GM12801 (cell line): Measurements from ENCODE around the gene SPIC.

Source experiments
- CTCF ChIP-seq: IDR thresholded peaks from one replicate; pipeline ENCODE4 v1.5.1; 2011; ENCODE audit warnings: control low read depth; ENCODE audit not compliant: insufficient read length; ENCODE audit errors: extremely low read depth

SPIC gene

DNA sequence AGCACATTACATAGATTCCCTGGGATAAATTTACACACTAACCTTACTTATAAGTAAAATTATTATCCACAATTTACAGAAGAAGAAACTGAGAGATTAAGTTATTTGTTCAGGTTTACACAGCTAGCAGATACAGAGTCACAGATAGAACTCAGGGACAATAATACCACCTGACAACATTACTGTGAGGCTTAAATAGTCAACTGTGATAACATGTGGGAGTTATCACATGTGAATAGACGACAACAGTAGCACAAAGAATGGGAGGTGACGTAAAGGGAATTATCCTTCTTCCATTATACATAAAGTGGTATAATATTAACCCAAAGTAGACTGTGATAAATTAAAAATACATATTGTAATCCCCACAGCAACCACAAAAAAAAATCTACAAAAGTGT lies 6.2 kb upstream of the SPIC start:
- no peak for TF ChIP-seq CTCF

DNA sequence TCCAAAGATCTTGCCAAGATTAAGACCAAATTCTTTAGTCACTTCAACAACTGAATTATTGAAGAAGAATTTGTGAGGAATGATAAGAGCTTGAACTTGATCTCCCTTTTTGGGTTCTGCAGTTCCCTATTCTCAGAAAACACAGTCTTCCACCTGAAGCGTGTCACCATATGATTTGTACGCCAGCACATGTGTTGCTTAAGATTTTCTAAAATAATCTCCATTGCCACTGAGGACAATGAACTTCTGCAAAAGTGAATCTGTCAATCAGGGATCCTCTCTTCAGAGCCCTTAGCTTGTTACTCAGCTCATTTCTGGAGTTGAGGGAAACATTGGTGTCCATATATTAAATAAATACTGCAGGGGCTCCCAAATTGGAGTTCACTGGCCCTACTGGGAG lies 4.2 kb upstream of the SPIC start:
- no peak for TF ChIP-seq CTCF

GRCh38 chr12:101474248-101474647 lies 888 bp upstream of the SPIC start:
- TF ChIP-seq CTCF = no peak

GRCh38 chr12:101475751-101476305 lies 692 bp downstream of the SPIC start:
- no peak for TF ChIP-seq CTCF

DNA sequence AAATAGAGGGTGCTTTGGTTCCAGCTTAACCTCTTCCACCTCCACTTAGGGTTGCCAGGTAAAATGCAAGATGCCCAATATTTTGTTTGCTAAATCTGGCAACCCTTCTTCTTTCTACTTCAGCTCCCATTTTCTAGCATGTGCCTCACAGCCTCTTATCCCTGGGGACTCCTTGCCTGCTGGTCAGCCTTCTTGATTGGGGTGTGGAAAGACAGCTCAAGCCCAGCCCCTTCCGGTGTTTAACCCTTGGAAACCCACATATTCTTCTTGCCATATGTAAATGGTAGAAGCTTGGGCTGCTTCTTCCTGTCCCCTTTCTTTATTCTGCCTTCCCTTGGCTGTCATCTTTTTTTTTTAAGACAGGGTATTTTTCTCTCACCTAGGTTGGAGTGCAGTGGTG lies 5.7 kb downstream of the SPIC start:
- no peak for TF ChIP-seq CTCF

GRCh38 chr12:101485021-101485420 lies 9.9 kb downstream of the SPIC start:
- TF ChIP-seq CTCF = no peak

DNA sequence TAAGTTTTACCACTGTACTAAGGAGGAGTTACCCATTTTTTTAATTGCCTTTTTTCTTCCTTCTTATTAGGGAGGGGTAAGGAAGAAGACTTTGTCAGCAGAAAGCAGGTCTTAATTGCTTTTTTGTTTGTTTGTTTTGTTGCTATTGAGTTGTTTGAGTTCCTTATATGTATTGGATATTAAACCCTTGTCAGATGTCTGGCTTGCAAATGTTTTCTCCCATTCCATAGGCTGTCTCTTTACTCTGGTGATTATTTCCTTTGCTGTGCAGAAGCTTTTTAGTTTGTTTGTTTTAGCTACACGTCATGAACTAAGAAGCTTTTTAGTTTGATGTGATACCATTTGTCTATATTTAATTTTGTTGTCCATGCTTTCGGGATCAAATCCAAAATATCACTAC lies 13.3 kb downstream of the SPIC start:
- TF ChIP-seq CTCF = no peak
